ENCODE results near the gene AMTN.

DNA sequence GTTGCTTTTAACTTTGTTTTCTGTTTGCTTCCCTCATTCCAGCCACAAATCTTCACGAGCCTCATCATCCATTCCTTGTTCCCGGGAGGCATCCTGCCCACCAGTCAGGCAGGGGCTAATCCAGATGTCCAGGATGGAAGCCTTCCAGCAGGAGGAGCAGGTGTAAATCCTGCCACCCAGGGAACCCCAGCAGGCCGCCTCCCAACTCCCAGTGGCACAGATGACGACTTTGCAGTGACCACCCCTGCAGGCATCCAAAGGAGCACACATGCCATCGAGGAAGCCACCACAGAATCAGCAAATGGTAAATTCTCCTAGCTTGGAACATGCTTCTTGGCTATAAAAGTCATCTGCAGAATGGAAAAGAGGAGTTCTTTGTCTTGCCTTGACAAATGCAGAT lies 12.6 kb downstream of the AMTN start:
- TF ChIP-seq RBBP5 (IDR thresholded peaks at IDR 0.05; ENCODE audit: borderline replicate concordance, low read depth, low read length) (no peak), NRF1 (IDR thresholded peaks at IDR 0.05; ENCODE audit: low read depth, low read length) (no peak), HDAC6 (IDR thresholded peaks at IDR 0.05; ENCODE audit: low read depth, low read length) (no peak)
- TF ChIP-seq, protein P1, sequence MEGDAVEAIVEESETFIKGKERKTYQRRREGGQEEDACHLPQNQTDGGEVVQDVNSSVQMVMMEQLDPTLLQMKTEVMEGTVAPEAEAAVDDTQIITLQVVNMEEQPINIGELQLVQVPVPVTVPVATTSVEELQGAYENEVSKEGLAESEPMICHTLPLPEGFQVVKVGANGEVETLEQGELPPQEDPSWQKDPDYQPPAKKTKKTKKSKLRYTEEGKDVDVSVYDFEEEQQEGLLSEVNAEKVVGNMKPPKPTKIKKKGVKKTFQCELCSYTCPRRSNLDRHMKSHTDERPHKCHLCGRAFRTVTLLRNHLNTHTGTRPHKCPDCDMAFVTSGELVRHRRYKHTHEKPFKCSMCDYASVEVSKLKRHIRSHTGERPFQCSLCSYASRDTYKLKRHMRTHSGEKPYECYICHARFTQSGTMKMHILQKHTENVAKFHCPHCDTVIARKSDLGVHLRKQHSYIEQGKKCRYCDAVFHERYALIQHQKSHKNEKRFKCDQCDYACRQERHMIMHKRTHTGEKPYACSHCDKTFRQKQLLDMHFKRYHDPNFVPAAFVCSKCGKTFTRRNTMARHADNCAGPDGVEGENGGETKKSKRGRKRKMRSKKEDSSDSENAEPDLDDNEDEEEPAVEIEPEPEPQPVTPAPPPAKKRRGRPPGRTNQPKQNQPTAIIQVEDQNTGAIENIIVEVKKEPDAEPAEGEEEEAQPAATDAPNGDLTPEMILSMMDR (IDR thresholded peaks at IDR 0.05; ENCODE audit: control extremely low read depth in 1 of 3, insufficient read depth in 1 of 3, low read depth in 1 of 3, low read length in 3 of 3): no peak
